ENCODE measurements around the gene KIF3A. TPM values are rescaled to one million over a fixed set of nuclear protein-coding genes. Genes with fewer than 3 reads are reported as not detected.

KIF3A gene
- polyA plus RNA-seq, 1 donor from 2014 or later: 94.4 TPM

DNA sequence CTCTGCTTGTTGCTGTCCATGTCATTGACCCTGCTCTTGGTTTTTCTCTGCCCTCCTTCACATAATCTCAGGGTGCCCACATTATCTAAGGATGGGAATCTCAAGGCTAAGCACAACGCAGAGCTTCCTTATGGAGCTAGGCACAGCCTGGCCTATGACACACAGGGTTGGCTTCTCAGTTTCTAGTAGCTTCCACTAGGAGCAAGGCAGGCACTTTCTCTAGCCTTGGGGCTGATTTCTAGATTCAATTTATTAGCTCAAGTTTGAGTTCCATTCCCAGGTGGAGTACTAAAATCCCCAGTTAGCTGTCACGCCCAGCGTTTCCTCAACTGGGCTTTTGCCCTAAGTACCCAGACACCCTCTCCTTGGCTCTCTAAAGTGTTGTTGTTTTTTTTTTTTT lies 51.2 kb downstream of the KIF3A start:
- Histone ChIP-seq H3K9me3 (ENCODE audit: low read length) (no peaks in the 10 kb centered on the region), H3F3A (ENCODE audit: insufficient read depth, low read length, poor library complexity, severe bottlenecking) (no peaks in the 10 kb centered on the region), H4K20me1 (ENCODE audit: insufficient read depth) (no peaks in the 10 kb centered on the region), H3K4me3 (ENCODE audit: low read length) (no peak overlapping the region), H3K36me3 (ENCODE audit: insufficient read depth, low read length) (no peaks in the 10 kb centered on the region), H3K27ac (ENCODE audit: low read length) (no peak overlapping the region), H3K9ac (ENCODE audit: low read length) (no peak overlapping the region), H2AFZ (ENCODE audit: low read depth, low read length) (no peak overlapping the region), H3K27me3 (ENCODE audit: insufficient read depth, low read depth, low read length) (no peaks in the 10 kb centered on the region), H3K4me2 (ENCODE audit: low read length) (no peak overlapping the region), H3K9me2 (ENCODE audit: insufficient read depth, low read length) (no peaks in the 10 kb centered on the region), H3K79me2 (replicated peaks; ENCODE audit: insufficient read depth, low read length) (no peaks in the 10 kb centered on the region)
- TF ChIP-seq SMC3 (conservative IDR thresholded peaks at IDR 0.05; ENCODE audit: poor library complexity): no peak
- TF ChIP-seq, protein P1, sequence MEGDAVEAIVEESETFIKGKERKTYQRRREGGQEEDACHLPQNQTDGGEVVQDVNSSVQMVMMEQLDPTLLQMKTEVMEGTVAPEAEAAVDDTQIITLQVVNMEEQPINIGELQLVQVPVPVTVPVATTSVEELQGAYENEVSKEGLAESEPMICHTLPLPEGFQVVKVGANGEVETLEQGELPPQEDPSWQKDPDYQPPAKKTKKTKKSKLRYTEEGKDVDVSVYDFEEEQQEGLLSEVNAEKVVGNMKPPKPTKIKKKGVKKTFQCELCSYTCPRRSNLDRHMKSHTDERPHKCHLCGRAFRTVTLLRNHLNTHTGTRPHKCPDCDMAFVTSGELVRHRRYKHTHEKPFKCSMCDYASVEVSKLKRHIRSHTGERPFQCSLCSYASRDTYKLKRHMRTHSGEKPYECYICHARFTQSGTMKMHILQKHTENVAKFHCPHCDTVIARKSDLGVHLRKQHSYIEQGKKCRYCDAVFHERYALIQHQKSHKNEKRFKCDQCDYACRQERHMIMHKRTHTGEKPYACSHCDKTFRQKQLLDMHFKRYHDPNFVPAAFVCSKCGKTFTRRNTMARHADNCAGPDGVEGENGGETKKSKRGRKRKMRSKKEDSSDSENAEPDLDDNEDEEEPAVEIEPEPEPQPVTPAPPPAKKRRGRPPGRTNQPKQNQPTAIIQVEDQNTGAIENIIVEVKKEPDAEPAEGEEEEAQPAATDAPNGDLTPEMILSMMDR (IDR thresholded peaks at IDR 0.05; ENCODE audit: poor library complexity, severe bottlenecking): no peak
- no peak for TF ChIP-seq EZH2 (IDR thresholded peaks at IDR 0.05; ENCODE audit: borderline replicate concordance, insufficient read depth, low read length, poor library complexity, severe bottlenecking)
- no peak for TF ChIP-seq TAF1 (IDR thresholded peaks at IDR 0.05; ENCODE audit: low read depth)
- TF ChIP-seq RAD21 (conservative IDR thresholded peaks at IDR 0.05): no peak
- TF ChIP-seq, protein P2, sequence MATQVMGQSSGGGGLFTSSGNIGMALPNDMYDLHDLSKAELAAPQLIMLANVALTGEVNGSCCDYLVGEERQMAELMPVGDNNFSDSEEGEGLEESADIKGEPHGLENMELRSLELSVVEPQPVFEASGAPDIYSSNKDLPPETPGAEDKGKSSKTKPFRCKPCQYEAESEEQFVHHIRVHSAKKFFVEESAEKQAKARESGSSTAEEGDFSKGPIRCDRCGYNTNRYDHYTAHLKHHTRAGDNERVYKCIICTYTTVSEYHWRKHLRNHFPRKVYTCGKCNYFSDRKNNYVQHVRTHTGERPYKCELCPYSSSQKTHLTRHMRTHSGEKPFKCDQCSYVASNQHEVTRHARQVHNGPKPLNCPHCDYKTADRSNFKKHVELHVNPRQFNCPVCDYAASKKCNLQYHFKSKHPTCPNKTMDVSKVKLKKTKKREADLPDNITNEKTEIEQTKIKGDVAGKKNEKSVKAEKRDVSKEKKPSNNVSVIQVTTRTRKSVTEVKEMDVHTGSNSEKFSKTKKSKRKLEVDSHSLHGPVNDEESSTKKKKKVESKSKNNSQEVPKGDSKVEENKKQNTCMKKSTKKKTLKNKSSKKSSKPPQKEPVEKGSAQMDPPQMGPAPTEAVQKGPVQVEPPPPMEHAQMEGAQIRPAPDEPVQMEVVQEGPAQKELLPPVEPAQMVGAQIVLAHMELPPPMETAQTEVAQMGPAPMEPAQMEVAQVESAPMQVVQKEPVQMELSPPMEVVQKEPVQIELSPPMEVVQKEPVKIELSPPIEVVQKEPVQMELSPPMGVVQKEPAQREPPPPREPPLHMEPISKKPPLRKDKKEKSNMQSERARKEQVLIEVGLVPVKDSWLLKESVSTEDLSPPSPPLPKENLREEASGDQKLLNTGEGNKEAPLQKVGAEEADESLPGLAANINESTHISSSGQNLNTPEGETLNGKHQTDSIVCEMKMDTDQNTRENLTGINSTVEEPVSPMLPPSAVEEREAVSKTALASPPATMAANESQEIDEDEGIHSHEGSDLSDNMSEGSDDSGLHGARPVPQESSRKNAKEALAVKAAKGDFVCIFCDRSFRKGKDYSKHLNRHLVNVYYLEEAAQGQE (IDR thresholded peaks at IDR 0.05; ENCODE audit: borderline replicate concordance): no peak
- TF ChIP-seq EP300 (conservative IDR thresholded peaks at IDR 0.05; ENCODE audit: poor library complexity, severe bottlenecking): no peak
- no peak for TF ChIP-seq MXI1 (conservative IDR thresholded peaks at IDR 0.05; ENCODE audit: poor library complexity, severe bottlenecking)

DNA sequence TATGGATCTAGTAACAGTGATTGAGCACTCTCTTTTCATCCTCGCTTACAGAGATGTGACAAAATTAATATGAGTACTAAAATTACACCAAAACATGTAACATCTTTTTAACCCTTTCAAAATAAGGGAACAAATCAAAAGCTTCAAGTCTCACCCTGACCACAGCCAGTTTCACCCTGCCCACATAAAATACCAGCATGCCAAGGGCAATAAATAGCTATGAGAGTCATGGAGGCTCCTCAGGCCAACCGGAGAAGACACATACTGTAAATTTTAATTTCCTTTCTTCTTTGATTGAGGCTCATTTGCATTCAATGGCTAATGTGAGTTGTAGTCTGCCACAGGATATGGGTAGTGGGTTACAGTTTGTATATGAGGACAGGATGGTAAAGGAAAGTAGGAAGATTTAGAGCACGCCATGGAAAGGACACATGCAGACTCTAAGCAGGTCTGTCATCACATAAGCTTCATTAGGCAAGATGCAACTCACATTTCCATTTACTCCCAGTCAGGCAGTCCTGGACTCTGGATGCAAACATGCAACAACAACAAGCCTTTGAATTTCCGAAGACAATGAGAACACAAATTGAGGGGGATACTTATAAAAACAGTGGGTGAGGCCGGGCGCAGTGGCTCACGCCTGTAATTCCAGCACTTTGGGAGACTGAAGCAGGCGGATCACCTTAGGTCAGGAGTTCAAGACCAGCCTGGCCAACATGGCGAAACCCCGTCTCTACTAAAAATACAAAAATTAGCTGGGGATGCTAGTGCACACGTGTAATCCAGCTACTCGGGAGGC lies 52.2 kb downstream of the KIF3A start:
- Histone ChIP-seq H4K20me1 (ENCODE audit: insufficient read depth) (no peaks in the 10 kb centered on the region), H3K27me3 (ENCODE audit: insufficient read depth, low read depth, low read length) (no peaks in the 10 kb centered on the region), H3K9me3 (ENCODE audit: low read length) (no peaks in the 10 kb centered on the region), H3F3A (ENCODE audit: insufficient read depth, low read length, poor library complexity, severe bottlenecking) (no peaks in the 10 kb centered on the region), H2AFZ (ENCODE audit: low read depth, low read length) (no peak overlapping the region), H3K4me2 (ENCODE audit: low read length) (no peak overlapping the region), H3K27ac (ENCODE audit: low read length) (no peak overlapping the region), H3K4me3 (ENCODE audit: low read length) (no peak overlapping the region), H3K9ac (ENCODE audit: low read length) (no peak overlapping the region), H3K79me2 (replicated peaks; ENCODE audit: insufficient read depth, low read length) (no peaks in the 10 kb centered on the region), H3K9me2 (ENCODE audit: insufficient read depth, low read length) (no peaks in the 10 kb centered on the region), H3K36me3 (ENCODE audit: insufficient read depth, low read length) (no peaks in the 10 kb centered on the region)
- TF ChIP-seq RAD21 (conservative IDR thresholded peaks at IDR 0.05): no peak
- TF ChIP-seq POLR2AphosphoS5 (IDR thresholded peaks at IDR 0.05): no peak
- TF ChIP-seq EZH2 (IDR thresholded peaks at IDR 0.05; ENCODE audit: borderline replicate concordance, insufficient read depth, low read length, poor library complexity, severe bottlenecking): no peak
- TF ChIP-seq, protein P1 (IDR thresholded peaks at IDR 0.05; ENCODE audit: poor library complexity, severe bottlenecking): no peak
- TF ChIP-seq EP300 (conservative IDR thresholded peaks at IDR 0.05; ENCODE audit: poor library complexity, severe bottlenecking): no peak
- no peak for TF ChIP-seq SMC3 (conservative IDR thresholded peaks at IDR 0.05; ENCODE audit: poor library complexity)
- TF ChIP-seq, protein P2 (IDR thresholded peaks at IDR 0.05; ENCODE audit: borderline replicate concordance): no peak
- TF ChIP-seq MXI1 (conservative IDR thresholded peaks at IDR 0.05; ENCODE audit: poor library complexity, severe bottlenecking): no peak
- TF ChIP-seq TAF1 (IDR thresholded peaks at IDR 0.05; ENCODE audit: low read depth): no peak

Measured in neural cell (in vitro differentiated cells).